A172 (cell line): ENCODE results near the gene KCNN4. TPM values are rescaled to one million over a fixed set of nuclear protein-coding genes. Genes with fewer than 3 reads are reported as not detected.
A peak's percentile ranks its signal among the peaks of the same experiment; 100 is the strongest.
"Not testable (repeated sequence)": the region's sequence is repeated elsewhere in the genome, so short reads cannot be mapped to it uniquely, and the experiment has no call there.

ENCODE experiments used
- DNase-seq: peaks from one replicate; pipeline ENCODE4 v3.0.0-alpha.2; 2015; ENCODE audit warnings: low spot score
- total RNA-seq: library from RNA; depleted of rRNA; stranded (reverse); fragments of >200 nt; shearing (Covaris generic); gene quantifications from 2 replicates; pipeline ENCODE4 v1.2.3, GENCODE V29; 2014; rRNA removed

The KCNN4 gene
- total RNA-seq: 57.6 and 68.6 TPM in 2 replicates

GRCh38 chr19:43780706-43781525 is at the start of gene KCNN4:
KCNN4 (minus strand) TSS chr19:43780973; CDS start chr19:43780861, 112 bp downstream.
- DNase-seq: peak; percentile 81

GRCh38 chr19:43826787-43827754 is 46.3 kb upstream of the KCNN4 start, which contains the start of gene ZNF283:
ZNF283 (plus strand) TSS chr19:43827321; CDS start chr19:43833505, 6,184 bp downstream.
- peak; percentile 82 for DNase-seq

GRCh38 chr19:43824572-43824971 is 43.8 kb upstream of the KCNN4 start:
- not testable (repeated sequence) for DNase-seq

- DNase-seq: not testable (repeated sequence)
These were observed 43.1 kb upstream of the KCNN4 start for GRCh38 chr19:43823856-43824255.

DNA sequence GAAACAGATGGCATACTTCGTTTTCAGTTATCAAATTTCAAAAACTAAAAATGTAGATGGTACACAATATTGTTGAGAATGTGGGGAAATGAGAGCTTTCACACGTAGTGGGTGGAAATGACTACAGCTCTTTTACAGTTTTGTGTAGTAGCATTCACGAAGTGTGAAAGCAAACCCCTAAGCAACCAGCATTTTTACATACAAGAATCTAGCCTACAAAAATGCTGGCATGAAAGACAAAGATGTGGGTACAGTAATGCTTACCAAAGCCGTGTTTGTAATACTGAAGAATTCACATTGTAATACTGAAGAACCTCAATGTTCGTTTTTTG is 40.1 kb upstream of the KCNN4 start:
- no peak for DNase-seq

DNA sequence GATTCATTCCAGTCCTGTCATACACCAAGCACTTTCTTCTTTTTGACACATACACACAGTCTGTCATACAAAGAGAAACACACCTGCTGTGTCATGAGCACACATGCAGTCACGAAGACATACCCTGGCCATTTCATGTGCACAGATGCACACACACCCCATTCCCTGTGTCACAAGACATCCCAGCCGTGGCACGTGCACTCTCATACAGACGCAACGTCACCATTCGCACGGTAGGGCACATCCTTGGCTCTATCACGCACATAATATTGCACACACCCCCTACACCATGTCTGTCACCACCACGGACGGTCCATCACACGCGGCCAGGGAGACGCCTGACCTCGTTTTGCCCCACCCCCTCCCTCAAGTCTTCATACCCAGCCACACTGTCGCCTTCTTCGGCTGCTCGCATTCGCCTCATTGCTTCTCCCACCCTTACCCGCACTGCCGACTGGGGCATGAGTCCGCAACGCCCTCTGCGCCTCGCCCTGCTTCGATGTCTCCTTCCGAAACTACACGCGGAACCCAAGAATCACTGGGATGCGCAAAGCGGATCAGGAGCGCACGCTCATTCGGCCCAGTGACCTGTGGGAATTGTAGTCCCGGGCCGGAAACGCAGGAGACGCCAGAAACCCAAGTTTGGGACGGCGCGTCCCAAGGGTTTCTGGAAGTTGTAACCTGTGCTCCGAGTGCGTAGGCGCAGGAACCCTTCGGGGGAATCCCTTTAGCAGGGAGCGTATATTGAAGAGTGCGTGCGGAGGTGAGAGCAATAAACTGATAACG is 39.5 kb upstream of the KCNN4 start:
- DNase-seq: no peak

- no peak for DNase-seq
These were observed 37.7 kb upstream of the KCNN4 start for GRCh38 chr19:43818500-43818899.

DNA sequence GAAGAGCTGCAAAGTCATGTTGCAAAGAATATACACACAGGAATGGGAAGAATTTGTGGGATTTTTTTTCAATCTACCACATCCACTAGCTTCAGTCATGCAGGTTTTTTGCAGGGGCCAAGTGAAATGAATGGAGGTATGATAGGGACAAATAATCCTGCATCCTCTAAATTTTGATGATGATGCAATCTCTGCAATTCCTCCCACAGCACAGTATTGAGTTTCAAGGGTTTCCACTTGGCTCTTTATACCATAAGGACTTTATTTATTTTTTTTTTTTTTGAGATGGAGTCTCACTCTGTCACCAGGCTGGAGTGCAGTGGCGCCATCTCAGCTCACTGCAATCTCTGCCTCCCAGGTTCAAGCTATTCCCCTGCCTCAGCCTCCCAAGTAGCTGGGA is 36.7 kb upstream of the KCNN4 start:
- not testable (repeated sequence) for DNase-seq

GRCh38 chr19:43814663-43815352 is 34.0 kb upstream of the KCNN4 start:
- no peak for DNase-seq

GRCh38 chr19:43812688-43813087 is 31.9 kb upstream of the KCNN4 start:
- DNase-seq: no peak

- no peak for DNase-seq
These were observed 31.5 kb upstream of the KCNN4 start for GRCh38 chr19:43812259-43812658.

- DNase-seq: no peak
These were observed 31.1 kb upstream of the KCNN4 start for GRCh38 chr19:43811837-43812236.

GRCh38 chr19:43809762-43810696 is 29.3 kb upstream of the KCNN4 start:
- DNase-seq: peak; percentile 54

- DNase-seq: no peak
These were observed 26.9 kb upstream of the KCNN4 start for GRCh38 chr19:43807651-43808050.

DNA sequence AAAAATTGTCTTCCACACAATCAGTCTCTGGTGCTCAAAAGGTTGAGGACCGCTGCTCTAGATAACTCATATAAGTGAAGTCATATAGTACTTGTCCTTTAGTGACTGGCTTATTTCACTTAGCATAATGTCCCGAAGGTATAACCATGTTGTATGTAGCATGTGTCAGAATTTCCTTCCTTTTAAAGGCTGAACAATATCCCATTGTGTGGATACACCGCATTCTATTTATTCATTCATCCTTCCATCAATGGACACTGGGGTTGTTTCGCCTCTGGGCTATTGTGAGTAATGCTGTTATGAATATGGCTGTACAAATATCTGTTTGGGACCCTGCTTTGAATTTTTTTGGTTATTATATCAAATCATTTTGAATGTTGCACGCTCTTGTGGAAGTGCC is 26.1 kb upstream of the KCNN4 start:
- DNase-seq: no peak

DNA sequence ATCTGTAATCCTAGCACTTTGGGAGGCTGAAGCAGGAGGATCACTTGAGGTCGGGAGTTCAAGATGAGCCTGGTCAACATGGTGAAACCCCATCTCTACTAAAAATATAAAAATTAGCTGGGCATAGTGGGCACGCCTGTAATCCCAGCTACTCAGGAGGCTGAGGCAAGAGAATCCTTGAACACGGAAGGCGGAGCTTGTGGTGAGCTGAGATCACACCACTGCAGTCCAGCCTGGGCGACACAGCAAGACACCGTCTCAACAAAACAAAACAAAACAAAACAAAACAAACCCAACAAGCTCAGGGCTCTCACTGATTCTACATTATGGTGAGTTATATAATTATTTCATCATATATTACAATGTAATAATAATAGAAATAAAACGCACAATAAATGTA is 25.6 kb upstream of the KCNN4 start:
- not testable (repeated sequence) for DNase-seq

GRCh38 chr19:43804432-43804831 is 23.7 kb upstream of the KCNN4 start:
- DNase-seq: no peak

DNA sequence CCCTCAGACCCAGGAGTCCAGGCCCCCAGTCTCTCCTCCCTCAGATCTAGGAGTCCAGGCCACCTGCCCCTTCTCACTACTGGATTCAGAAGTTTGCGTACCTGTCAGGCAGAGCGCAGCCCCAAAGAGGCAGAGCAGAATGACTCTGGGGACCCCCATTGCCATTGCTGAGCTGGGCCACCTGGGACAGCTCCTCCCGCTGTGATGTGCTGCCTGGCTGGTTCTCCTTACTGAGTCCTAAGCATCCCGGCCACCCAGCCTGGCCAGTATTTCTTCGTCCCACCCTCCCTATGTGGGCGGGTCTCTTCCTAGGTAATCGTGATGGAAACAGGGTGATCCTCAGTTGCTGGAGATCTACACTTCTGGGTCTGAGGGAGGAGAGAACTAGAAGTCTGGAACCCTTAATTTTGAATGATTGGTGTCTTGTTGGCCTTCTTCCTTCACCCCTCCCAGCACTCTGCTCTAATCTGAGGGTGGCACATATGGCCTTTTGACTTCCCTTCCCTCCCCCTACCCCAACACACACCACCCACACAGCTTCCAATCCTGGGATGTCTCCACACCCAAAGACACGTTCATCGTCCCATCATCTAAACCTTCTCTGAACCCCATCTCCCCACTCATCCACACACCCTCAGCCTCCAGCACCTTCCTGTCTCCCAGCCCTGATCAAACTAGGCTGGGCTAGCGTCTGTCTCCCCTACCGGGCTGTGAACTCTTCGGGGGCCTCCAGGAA is 21.6 kb upstream of the KCNN4 start, which contains the start of gene LYPD5:
TSS of gene LYPD5 (minus strand) at position 232 of the 736 bp plus-strand sequence. CDS start at position 165, 67 bp downstream.
- DNase-seq: no peak
